MM.1S (cell line): ENCODE measurements around the gene GNAQ.

Source experiments
- CTCF ChIP-seq: fragments of 300-600 bp; sonication (generic); IDR thresholded peaks from 2 replicates; pipeline ENCODE4 v1.5.1; 2016; ENCODE audit warnings: antibody characterized with exemption, low read length, mixed read lengths
- EZH2 ChIP-seq: fragments of 300-600 bp; sonication (generic); optimal IDR thresholded peaks from 2 replicates; pipeline ENCODE3; 2017; ENCODE audit warnings: low read depth, mild to moderate bottlenecking, antibody characterized with exemption, low read length, mixed read lengths

- TF ChIP-seq CTCF (peak; percentile 32), EZH2 (no peak)
These were observed 27.0 kb downstream of the GNAQ start for GRCh38 chr9:78004478-78005229.
